AG10803 (cell line): ENCODE data around the gene TRAF3.
"Not testable (repeated sequence)": the region's sequence is repeated elsewhere in the genome, so short reads cannot be mapped to it uniquely, and the experiment has no call there.

Source experiments
- DNase-seq: peaks from one replicate; pipeline ENCODE4 v3.0.0; 2010; ENCODE audit warnings: low read depth
- H3K4me3 ChIP-seq: 2 replicates; pipeline ENCODE4 v1.5.1; 2011; ENCODE audit warnings: mild to moderate bottlenecking, low read length, control low read depth
- CTCF ChIP-seq: conservative IDR thresholded peaks from 2 replicates; pipeline ENCODE4 v1.5.1; 2011; ENCODE audit warnings: mild to moderate bottlenecking, low read length, control low read depth, inconsistent platforms

The TRAF3 gene

GRCh38 chr14:102833341-102833740, 56.1 kb downstream of the TRAF3 start:
- H3K4me3 ChIP-seq, result no peak overlapping the region
- DNase-seq, result no peak
- TF ChIP-seq CTCF, result no peak

DNA sequence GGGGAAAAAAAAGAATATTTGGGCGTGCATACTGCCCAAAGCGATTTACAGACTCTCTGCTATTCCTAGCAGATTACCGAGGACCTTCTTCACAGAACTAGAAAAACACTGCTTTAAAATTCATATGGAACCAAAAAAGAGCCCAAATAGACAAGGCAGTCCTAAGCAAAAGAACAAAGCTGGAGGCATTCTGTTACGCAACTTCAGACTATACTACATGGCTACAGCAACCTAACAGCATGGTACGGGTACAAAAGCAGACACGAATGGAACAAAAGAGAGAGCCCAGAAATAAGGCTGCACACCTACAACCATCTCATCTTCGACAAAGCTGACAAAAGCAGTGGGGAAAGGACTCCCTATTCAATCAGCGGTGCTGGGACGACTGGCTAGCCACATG, 56.7 kb downstream of the TRAF3 start:
- H3K4me3 ChIP-seq, result no peak overlapping the region
- no peak for DNase-seq
- TF ChIP-seq CTCF, result no peak

- no peak for TF ChIP-seq CTCF
- no peak overlapping the region for H3K4me3 ChIP-seq
- no peak for DNase-seq
Observed at GRCh38 chr14:102835959-102836358, 58.7 kb downstream of the TRAF3 start.

GRCh38 chr14:102837120-102837519, 59.9 kb downstream of the TRAF3 start:
- not testable (repeated sequence) for DNase-seq, H3K4me3 ChIP-seq

DNA sequence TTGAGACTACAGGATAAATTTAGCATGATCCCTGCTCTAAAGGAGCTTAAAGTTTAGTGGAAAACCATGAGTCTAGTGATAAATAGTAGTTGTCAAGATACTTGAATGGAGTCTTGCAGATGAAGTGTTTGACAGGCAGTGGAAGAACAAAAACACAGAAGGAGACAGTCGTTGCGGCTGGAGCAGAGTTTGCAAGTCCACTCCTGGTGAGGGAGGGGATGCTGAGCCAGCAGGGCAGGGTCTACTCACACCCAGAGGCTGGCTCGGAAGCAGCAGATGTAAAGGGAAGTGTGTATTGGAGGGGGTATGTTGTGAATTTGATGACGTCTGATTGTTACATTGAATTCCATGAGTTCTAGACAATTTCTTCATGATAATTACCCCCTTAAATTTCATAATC, 61.3 kb downstream of the TRAF3 start:
- no peak overlapping the region for H3K4me3 ChIP-seq
- DNase-seq, result no peak
- TF ChIP-seq CTCF, result no peak

GRCh38 chr14:102840115-102840514, 62.9 kb downstream of the TRAF3 start:
- H3K4me3 ChIP-seq, result no peak overlapping the region
- DNase-seq, result no peak
- no peak for TF ChIP-seq CTCF

DNA sequence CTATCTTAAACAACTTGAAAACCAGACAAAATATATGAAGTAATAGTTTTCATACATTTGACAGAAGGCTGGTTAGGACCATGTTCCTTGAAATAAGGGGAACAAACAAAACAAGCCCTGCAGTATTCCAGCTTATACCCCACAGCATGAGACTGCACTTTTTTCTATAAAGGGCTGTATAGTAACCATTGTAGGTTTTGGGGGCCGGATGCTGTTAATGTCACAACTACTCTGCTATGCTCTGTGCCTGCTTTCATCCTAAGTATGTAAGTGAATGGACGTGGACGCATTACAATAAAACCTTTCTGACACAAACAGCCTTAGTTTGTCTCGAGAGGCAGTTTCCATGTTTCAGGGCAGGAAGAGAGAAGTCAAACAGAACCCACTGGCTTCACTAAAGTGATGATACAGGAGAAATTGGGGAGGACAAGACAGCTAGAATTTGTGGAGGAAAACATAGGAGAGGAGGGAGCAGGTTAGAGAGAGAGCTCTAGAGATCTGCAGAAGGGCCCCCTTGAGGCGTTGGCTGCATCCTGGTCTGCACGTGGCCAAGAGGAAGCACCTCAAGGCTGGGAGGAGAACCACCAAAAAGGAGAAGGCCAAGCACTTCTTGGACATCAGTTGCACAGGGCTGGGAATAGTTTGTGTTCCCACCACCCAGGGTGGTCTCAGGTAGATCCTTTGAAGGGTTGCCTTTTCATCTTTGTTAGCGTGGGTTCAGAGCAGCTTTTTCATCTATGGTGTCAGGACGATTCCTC, 63.7 kb downstream of the TRAF3 start:
- no peak overlapping the region for H3K4me3 ChIP-seq
- no peak for DNase-seq
- no peak for TF ChIP-seq CTCF
